ENCODE measurements around the gene CYP27A1.

Gene CYP27A1

DNA sequence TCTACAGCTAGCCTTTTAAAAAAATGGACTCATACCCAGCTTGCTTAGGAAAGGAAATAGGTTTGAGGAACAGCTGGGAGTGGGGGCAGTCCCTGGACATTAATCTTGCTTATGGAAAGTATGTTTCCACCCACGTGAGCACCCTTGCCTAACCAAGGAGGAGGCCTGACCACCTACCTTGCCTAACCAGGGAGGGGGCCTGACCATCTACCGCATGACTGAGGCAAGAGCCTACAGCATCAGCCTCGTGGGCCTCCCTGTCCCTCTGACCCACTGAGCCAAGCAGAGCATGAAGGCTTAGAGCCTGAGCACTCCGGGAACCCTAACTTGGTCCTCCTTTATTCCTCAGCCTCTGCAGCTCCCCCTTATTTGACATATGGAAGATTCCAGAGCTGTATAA, 29.4 kb downstream of the CYP27A1 start:
- no peak for DNase-seq (ENCODE audit: low read depth, low spot score)

DNA sequence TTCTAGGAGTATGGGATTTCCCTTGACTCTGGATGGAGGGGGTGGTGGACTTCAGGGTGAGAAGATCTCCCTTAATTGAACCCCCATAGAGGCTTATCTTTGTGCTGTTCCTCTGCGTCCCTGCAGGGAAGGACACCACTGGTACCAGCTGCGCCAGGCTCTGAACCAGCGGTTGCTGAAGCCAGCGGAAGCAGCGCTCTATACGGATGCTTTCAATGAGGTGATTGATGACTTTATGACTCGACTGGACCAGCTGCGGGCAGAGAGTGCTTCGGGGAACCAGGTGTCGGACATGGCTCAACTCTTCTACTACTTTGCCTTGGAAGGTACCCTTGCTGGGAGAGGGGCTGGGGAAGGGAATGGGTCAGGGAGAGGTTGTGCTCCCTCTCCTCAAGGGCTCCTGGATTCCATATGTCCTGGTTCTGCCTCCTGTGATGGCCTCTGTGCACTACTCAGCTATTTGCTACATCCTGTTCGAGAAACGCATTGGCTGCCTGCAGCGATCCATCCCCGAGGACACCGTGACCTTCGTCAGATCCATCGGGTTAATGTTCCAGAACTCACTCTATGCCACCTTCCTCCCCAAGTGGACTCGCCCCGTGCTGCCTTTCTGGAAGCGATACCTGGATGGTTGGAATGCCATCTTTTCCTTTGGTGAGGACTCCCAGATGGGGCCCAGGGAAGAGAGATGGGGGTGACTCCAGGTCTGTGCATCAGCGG, 30.3 kb downstream of the CYP27A1 start:
- no peak for DNase-seq (ENCODE audit: low read depth, low spot score)

DNA sequence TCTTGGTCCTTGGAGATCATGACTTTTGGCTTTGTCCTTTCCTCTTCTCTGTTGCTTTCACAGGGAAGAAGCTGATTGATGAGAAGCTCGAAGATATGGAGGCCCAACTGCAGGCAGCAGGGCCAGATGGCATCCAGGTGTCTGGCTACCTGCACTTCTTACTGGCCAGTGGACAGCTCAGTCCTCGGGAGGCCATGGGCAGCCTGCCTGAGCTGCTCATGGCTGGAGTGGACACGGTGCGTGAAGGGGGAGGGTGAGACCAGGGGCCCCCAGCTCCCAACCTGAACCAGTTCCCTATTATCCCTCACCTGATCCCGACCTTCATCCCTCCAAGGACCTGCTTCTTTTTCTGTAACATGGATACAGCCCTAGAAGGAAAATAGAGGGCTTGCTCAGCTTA, 30.9 kb downstream of the CYP27A1 start:
- no peak for DNase-seq (ENCODE audit: low read depth, low spot score)

DNA sequence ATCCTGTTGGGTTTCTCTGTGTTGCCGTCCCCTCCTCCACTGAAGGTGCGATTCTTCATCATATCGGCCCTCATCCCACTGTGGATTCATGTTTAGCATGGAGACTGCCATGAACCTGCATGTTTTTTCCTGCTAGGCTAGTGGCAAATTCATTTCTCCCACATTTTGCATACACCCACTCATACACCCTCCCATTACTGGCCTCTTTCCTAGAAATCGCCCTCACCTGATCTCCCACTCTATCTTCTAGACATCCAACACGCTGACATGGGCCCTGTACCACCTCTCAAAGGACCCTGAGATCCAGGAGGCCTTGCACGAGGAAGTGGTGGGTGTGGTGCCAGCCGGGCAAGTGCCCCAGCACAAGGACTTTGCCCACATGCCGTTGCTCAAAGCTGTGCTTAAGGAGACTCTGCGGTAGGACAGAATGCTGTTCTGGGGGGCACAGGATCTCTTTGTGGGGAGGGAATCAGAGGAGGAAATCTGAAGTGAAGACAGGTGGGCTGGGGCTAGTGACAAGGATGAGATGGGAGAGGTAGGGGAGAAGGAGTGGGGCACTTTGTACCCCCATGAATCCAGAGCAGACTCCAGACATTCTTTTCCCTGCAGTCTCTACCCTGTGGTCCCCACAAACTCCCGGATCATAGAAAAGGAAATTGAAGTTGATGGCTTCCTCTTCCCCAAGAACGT, 32.0 kb downstream of the CYP27A1 start:
- DNase-seq (ENCODE audit: low read depth, low spot score), result no peak

DNA sequence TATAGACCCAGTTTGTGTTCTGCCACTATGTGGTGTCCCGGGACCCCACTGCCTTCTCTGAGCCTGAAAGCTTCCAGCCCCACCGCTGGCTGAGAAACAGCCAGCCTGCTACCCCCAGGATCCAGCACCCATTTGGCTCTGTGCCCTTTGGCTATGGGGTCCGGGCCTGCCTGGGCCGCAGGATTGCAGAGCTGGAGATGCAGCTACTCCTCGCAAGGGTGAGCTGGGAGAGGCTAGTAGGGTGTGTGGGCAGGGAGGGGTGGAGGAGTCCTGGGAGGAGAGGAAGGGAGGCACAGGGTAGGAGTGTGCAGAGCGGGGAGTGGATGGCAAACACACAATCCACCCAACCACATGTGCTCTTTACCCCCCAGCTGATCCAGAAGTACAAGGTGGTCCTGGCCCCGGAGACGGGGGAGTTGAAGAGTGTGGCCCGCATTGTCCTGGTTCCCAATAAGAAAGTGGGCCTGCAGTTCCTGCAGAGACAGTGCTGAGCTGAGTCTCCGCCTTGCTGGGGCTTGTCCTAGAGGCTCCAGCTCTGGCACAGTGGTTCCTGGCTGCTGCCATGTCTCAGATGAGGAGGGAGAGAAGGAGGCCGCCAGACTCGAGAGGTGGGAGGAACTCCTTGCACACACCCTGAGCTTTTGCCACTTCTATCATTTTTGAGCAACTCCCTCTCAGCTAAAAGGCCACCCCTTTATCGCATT, 32.7 kb downstream of the CYP27A1 start:
- DNase-seq (ENCODE audit: low read depth, low spot score), result no peak

DNA sequence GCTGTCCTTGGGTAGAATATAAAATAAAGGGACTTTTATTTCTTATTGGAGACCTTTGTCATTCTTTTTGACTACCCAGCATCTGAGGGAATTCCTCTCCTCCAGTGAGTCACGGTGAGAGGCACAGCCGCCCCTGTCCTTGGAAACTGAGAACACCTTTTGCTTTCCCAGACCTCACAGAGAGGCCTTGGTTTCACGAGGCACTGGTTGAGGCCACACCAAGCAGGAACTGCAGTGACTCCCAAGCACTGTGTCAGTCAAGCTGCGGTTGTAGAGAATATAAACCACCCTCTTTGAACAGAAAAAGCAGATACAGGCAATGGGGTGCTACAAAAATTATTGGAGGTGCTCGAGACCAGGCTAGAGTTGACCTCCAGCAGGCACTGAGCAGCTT, 33.3 kb downstream of the CYP27A1 start:
- DNase-seq (ENCODE audit: low read depth, low spot score), result no peak

DNA sequence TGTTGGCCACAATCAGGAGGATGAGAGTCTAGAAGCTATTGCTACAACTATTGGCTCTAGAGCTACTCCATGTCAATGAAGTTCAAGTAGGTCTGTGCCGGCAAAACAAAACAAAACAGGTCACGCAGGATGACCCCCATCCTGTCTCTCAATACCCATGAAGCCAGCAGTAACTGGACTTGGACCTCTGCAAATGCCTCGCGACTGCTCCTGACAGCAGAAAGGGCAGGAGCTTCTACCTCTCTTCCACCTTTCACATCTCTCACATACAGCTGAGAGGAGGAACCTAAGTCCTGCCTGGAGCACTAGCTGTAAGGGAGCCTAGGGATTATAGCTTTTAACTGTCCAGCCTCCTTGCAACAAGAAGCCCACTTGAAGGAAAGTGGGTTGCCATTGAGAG, 33.7 kb downstream of the CYP27A1 start:
- DNase-seq (ENCODE audit: low read depth, low spot score), result no peak

DNA sequence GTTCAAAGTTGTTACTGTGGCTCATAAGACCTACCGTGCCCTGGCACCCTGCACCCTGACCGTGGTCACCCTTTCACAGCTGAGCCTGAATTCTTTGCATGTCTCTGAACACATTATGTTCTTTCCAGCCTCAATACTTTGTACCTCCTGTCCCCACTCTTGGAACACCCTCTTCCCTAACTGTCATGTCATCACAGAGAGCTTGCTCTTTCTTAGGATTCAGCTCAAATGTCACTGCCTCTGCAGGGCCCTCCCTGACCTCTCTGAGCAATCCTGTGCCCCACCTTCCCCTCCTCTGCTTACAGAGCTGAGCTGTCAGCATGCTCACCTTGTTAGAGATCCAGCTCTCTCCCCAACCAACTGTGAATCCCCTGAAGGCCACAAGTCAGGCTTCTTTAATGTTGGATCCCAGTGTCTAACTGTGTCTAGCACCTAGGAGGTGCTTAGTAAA, 34.6 kb downstream of the CYP27A1 start:
- no peak for DNase-seq (ENCODE audit: low read depth, low spot score)

DNA sequence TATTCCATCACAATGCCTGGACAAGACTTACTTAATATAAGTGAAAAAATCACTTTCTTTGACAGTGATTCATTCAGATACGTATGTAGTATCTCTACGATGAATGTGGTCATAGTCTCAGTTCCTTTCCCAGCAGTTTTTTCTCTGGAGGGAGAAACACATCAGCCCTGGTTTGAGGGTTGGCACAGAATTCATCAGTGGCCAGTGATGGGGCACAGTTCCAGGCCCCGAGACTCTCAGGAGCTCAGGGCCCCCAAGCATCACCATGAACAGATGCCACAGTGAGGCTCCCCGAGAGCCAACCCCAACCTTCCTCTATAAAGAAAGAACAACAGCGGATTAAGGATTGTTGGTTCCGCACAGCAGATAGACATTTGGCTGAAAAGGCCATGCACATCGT, 37.1 kb downstream of the CYP27A1 start:
- no peak for DNase-seq (ENCODE audit: low read depth, low spot score)

DNA sequence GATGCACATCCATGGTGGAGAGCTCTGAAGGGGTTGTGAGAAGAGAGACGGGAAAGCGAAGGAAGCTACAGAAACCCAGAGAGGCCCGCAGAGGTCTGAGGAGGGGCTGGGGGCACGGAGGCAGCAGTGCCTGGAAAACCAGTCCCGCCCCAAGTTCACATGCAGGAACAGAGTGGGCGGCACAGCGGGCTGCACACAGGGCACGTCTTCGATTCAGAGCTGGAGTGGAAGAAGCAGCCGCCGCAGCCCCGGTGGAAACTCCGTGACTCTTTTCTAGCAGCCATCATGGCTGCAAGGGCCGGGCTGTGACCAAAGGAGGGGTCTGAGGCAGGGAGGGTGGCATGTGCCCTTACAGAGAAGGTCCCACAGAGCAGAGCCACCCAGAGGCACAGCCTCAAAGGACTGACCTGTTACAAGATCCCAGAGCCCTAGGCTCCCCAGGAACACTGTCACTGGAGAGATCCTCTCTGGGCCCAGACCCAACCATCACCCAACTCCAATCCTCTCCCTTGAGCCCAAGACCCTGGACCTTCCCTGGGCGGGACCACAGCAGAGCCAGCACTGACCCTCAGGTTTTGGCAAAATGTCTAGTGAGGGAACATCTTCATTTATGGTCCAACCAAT, 38.9 kb downstream of the CYP27A1 start:
- no peak for DNase-seq (ENCODE audit: low read depth, low spot score)

DNA sequence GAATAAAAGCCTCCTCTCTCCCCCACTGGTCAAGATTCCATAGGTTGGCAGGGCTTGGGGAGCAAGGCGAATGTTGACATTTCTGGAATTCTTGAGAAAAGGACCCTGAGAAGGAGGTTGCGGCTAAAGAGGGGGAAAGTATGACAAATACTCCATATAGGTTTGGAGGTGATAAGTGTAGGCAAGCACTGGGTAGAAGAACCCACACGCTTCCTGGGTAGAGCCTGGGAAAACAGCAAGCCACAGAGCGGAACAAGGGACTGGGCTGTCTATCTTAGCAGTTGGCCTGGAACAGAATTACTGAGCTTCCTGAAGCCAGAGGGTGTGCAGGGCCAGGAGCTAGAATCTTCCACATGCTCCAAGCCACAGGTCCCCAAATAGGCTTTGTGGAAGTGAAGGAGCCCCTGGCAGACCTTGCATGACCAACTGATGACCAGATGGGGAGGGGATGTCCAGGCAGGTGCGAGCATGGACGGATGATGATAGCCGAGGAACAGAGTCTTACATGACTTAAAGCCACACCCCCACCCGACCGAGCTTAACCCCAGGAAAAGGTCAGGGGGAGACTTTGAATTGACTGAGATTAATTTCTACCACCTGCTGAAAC, 39.8 kb downstream of the CYP27A1 start:
- DNase-seq (ENCODE audit: low read depth, low spot score), result no peak

DNA sequence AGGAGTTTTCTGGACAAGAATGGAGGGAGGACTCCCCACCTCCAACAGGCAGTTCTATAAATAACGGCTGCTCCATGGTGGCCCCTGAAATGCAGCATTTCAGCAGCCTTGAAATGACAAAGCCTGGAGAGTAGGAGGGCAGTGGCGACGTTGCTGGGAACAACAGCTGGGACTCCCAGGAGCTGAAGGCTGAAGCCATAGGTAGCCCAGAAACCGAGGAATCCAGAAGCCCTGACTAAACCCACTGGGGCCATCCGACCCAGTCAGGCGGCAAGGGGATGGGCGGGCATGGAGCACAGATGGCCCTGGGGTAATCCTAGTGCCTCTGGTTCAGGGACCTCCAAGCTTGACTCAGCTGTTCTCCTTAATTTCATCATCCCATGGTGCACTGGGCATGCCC, 40.7 kb downstream of the CYP27A1 start:
- no peak for DNase-seq (ENCODE audit: low read depth, low spot score)

DNA sequence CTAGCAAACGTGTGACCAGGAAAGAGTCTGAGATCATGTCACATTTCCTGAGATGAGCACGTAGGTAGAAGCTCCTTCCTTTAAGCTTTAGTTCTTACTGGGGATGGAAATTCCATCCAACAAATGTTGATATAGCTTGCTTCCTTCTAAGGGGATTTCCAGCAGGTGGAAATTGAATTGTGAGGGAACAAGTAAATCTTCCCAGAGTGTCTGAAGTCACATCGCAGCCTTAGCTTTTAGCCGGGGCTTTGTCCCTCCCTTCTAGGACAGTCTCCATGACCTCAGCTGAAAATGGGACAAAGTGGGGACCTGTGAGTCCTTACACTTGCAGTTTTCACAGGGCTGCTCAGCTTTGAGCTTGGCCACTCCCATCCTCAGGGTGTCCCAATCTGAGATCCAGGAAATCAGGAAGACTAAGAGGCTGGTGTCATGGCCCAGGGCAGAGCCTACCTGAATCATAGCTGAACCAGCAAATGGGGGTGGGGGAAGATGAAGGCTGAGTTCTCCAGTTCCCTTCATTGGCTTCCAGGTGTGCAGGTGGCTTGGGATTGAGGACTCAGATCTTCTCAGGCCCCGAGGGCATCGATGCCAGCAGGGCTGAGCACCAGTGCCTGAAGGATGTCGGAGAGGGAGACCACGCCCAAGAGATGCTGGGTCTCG, 41.4 kb downstream of the CYP27A1 start:
- DNase-seq (ENCODE audit: low read depth, low spot score), result no peak

DNA sequence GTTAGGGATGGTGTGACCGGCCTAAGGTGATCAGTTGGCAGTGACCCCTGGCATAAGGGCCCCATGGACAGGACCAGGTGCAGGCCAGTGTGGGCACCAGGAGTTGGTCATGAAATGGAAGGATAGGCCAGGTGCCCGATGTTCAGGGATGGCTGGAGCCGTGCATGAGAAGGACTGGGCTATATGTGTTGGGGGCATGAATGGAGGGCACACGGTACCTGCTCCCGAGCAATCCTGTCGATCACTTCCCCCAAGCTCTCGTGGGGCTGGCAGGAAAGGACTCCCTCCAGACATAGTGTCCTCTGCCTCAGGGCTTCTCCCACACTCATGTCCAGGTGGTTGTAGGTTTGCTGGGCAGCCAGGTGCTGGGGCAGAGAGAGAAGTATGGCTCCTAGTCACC, 42.1 kb downstream of the CYP27A1 start:
- DNase-seq (ENCODE audit: low read depth, low spot score), result no peak

DNA sequence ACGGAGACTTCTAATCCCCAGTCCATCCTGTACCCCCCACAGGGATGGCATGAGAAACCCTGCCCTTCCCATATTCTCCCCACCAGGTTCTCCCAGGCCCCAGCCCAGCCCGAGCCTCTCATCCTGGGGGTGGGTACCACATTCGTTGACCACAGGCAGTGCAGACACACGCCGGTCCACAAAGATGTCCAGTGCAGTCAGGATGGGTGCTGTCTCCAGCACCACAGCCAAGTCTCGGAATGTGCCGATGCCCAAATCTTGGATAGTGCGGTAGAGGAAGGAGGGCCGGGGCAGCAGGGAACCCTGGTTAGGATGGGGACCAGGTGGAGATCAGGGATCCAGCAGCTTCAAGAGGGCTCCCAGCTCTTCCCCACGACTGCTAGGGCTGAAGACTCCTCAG, 44.8 kb downstream of the CYP27A1 start:
- no peak for DNase-seq (ENCODE audit: low read depth, low spot score)

DNA sequence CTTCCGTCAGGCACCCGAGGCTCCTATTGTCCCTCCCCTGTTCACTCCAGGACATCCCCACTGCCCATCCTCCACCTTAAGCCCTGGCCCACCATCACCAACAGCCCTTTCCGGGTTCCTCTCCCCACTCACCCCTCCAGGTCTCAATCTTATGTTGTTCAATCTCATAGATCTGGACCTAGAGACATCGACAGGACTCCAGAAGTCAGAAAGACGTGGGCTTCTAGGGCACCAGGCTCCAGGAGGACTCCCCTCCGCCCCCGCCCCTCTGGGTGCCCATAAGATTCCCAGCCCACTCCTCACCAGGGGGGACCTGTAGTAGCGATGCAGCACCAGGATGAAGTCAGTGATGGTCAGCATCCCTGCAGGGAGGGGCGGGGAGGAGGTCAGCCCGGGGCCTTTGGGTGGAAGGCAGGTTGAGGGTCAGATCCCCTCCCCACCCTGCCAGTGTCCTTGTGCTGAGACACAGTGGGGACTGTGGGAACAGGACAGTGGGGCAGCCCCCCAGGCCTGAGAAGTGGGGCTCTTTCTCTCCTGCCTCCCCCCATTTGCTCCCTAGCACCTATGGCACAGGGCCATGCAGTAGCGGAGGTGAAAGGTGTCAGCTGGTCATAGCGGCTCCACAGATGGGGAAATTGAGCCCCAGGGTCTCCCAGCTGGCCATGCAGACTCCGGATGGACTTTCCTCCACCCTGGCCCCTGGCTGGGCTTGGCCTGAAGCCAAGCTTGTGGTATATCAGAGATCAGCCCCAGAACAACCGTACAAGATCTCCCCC, 45.9 kb downstream of the CYP27A1 start:
- DNase-seq (ENCODE audit: low read depth, low spot score), result no peak

DNA sequence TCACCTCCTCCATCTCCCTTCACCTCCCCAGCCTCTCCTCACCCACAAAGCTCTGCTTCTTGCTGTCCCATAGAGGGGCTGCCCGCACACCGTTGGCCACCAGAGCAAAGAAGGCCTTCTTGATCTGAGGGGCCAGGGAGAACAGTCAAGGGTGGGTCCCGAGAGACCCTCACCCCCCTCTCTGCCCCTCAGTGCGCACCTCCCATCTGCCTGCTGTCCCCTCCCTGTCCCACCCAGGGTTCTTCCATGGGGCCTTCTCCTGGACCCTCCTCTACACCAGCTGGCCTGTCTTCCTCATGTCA, 46.5 kb downstream of the CYP27A1 start:
- DNase-seq (ENCODE audit: low read depth, low spot score), result no peak

DNA sequence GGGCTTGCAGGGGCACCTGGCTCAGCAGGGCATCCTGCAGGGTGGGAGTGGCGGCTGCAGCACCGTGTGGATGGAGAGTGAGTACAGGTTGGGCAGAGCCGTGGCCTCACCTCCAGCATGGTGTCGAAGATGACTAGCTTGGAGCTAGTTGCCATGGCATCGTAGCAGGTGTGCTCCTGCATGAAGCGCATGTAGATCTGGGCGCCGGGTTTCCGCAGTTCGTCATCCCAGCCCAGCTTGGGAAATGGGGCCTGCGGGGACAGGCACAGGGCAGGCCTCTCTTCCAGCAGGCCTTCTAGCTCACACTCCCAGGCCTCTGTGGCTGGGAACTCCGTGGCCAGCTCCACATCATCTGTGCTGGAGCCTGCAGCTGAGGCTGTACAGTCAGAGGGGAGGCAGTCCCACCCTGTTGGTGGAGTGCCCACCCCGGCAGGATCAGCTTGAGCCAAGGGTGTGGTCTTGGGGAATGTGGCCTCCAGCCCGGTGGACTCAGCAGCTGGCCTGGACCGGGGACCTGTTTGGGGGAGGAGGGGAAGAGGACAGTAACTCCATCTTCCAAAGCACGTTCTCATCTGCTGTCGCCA, 48.0 kb downstream of the CYP27A1 start:
- DNase-seq (ENCODE audit: low read depth, low spot score), result no peak

DNA sequence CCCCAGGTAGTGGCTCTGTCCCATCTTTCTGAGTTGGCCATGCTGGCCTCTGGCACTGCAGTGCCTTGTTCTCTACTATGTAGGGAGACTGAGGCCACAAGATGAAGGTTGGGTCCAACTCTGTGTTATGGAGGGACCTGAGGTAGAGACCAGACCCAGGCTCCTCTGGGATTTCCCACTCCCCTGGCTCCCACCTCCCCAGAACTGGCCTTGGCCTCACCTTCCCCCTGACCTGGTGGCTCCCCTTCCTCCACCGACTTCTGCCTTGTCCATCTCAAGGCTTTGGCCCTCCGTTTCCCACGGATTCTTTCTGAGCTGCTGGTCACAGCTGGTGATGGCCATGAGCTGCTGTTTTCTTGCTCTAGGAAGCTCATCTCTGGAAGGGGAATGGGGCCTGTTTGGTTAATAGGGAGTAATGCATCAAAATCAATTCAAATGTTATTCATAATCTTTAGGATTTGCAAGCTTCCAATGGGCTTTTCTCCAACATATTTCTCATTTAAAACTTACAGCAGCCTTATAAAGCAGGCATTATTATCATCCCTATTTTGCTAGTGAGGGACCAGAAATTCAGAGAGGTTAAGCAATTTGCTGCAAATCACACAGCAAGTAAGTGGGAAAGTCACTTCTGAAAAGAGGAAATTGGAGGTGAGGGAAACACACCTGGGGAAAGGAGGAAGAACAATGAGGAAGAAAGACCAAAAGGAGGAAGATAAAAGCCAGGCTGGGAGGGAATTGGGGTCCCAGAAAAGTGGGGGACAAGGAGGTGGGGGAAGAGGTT, 48.8 kb downstream of the CYP27A1 start:
- no peak for DNase-seq (ENCODE audit: low read depth, low spot score)

All from ELF-1 (cell line).